T-helper 1 cell treated with Interleukin-12 subunit alpha and Interleukin-12 subunit beta and Interleukin-4 antibody, amounts not matched to agents 30 ng/mL and 1 ng/mL, for 36 hours (primary cell): Measurements from ENCODE around the gene TSG101. TPM values are rescaled to one million over a fixed set of nuclear protein-coding genes. Genes with fewer than 3 reads are reported as not detected.

Source experiments
- intact Hi-C: fragments of 100-400 bp; cut with micrococcal nuclease; formaldehyde crosslinking; loops from one replicate; pipeline ENCODE4 v1.15.1; 2024
- total RNA-seq: library from RNA; stranded (reverse); gene quantifications from 2 replicates; pipeline ENCODE4 v1.2.3, GENCODE V29; 2022

The TSG101 gene, protein sequence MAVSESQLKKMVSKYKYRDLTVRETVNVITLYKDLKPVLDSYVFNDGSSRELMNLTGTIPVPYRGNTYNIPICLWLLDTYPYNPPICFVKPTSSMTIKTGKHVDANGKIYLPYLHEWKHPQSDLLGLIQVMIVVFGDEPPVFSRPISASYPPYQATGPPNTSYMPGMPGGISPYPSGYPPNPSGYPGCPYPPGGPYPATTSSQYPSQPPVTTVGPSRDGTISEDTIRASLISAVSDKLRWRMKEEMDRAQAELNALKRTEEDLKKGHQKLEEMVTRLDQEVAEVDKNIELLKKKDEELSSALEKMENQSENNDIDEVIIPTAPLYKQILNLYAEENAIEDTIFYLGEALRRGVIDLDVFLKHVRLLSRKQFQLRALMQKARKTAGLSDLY
- 42.2 and 42.6 TPM in 2 replicates for total RNA-seq

DNA sequence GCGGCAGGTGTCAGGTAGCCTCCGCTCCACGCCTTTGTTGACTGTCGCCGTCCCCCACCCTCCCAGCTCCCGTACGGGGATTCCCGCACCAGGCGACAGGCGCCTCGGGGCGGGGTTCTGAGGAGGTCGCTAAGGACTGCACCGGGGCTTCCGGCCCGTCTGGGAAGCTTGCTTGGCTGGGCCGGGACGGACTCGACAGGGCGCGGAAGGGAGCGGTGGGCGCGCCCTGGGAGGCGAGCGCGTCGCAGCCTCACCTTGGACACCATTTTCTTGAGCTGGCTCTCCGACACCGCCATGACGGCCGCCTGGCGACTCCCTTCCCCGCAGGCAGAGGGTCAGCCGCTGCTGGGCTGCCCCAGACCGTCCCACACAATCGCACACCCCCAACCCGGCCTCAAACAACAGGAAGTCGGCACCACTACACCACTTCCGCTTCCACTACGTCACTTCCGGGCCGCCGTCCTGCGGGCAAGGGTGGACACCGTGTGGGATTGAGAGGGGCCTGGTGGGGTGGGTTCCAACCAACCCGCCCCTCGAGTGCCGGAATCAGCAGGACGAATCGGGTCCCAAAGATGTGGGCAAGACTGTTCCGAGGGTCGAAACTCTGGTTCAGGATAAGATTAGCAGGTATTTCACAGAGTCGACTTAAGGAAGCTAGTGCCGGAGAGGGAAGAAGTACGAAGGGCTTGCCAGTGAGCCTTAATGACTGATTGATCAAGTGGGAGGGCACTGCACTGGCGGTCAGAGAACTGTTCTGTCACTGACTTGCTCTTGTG lies at the start of gene TSG101:
Gene TSG101, minus strand, starts transcription at position 422 of the 776 bp plus-strand sequence. Its CDS starts 126 bp downstream, at position 296.
- intact Hi-C loops: loop anchor here (1.0 to 5.0 kb wide), 18 partner anchors 14 to 1449 kb away; partner anchors contain the start of genes GTF2H1, HPS5, NUCB2 and PIK3C2A

DNA sequence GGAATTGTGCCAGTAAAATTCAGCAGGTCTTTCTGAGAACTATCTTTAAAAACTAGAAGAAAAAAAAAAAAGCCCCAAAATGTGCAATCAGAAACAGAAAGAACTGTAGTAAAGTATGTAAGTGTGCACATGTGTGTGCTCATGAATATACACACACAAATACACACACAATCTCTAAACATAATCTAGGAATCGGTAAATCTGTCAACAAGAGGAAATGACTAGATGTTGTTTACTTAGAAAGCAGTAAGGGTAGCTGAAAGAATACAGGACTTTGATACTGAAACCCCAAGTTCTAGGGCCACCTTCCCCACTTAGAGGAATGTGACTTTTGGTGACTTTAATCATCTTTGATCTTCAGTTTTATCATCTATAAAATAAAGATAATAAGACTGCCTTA lies 48.6 kb upstream of the TSG101 start:
- intact Hi-C loops: loop anchor here (1.0 kb wide), 2 partner anchors 12 to 41 kb away; no protein-coding TSS in a partner anchor

DNA sequence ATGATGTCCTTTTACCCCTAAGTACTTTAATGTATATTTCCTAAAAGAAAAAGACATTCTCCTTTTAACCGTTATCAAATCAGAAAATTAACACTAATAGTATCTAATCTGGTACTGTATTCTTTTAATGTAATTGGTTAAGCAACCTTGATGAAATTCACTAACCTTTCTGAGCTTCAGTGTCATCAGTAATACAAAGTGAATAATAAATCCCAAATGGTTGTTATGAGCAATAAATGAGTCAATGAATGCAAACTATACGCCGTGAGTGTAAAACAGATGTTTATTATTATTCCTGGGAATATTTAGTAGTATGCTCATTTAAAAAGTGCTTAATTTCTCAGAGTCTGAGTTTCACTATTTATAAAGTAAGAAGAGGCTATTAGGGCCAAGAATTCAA lies 40.3 kb upstream of the TSG101 start:
- intact Hi-C loops: no loop called here

DNA sequence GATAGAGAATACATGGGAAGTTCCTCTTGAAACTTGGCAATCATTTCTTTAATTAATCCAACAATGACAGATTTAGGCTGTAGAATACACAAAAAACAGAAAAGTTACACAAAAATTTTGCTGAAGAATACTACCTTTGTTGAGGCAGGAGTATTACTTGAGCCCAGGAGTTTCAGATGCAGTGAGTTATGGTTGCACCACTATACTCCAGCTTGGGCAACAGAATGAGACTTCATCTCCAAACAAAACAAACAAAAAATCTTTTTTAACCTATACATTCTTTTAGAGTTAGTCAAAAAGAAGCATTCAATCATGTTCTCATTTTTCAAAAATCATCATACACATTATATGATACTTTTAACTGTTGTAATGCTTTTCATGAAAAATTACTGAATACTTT lies 39.7 kb upstream of the TSG101 start:
- intact Hi-C loops: no loop called here

DNA sequence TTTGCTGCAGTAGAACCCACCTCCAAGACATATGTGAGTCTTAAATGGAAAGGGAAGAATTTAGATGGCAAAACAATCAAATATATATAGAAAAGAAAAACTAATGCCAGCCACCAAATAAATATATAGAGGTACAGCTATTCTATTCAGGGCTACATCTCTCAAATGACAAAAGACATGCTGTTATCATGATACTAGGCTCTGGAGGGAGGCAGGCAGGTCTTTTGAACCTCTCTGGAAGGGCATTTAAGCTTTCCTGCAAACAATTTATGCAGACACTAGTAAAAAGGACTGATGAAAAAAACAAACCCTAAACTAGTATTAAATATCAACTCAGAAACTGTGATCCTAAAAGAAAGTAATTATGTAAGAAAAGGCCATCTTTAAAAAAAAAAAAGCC lies 37.4 kb upstream of the TSG101 start:
- intact Hi-C loops: no loop called here

DNA sequence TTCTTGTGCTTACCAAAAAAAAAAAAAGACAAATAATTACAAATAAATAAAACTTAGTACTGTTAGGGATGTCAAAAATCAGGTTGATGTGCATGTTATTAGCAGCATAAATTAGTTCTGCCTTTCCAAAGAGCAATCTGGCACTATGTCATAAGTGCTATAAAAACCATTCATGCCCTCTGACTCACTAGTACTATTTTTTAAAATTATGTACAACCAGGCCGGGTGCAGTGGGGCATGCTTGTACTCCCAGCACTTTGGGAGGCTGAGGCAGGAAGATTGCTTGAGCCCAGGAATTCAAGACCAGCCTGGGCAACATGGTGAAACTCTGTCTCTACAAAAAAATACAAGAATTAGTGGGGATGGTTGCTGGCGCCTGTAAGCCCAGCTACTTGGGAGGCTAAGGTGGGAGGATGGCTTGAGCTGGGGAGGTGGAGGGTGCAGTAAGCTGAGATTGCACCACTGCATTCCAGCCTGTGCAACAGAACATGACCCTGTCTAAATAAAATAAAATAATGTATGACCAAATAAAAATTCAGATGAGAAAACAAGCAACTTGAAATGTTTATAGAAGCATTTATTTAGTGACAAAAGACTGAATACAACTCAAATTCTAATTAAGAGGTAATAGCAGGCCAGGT lies 36.5 kb upstream of the TSG101 start:
- intact Hi-C loops: no loop called here

DNA sequence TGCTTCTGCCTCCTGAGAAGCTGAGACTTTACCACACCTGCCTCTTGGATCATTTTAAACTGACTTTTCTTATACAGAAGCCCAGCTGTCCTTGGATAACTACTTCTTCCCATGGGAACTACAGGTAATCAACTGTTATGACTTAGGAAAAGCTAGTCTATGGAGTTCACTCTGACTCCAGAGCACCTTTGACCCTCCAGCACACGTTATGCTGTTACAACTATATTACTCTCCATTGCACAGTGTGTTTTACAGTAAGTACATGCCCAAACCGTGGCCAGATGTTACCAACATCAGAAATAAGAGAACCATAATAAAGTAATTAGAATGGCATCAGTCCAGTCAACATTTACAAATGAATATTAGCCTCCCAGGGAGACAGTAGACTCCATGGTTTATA lies 21.3 kb upstream of the TSG101 start:
- intact Hi-C loops: no loop called here

DNA sequence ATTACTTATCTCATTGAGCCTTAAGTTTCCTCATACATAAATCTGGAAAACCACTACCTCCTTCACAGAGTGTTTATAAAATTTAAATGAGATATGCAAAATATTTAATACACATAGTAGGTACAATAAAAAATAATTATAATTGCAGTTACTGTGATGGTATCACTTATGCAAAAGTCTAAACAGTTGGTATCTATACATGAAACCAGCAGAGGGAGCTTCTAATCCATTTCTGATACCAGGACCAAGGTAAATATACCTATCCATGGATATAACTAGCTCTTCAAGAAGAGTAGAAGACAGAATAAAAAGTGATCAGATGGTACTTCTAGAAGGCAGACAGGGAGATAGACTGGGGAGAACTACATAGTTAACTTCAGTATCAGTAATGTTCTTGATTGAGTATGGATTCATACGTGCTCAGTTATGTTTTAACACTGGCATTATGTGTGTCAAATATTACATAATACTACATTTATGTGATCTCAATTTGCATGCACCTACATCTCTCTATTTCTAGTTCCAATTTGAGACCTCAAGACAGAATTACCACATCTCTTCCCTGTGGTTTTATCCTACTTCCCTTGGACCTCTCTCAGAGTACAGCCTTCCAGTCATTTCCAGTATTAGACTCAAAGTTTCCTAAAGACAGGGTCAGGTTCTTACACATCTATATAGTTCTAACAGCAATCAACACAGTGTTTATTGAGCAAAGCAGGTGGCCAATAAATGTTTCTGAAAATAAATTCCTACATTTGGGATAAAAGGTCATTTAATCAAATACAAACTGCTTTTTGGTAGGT lies 13.7 kb upstream of the TSG101 start:
- intact Hi-C loops: loop anchor here (1.0 to 2.0 kb wide), 10 partner anchors 13 to 297 kb away; partner anchors contain the start of genes SPTY2D1, TMEM86A and UEVLD

DNA sequence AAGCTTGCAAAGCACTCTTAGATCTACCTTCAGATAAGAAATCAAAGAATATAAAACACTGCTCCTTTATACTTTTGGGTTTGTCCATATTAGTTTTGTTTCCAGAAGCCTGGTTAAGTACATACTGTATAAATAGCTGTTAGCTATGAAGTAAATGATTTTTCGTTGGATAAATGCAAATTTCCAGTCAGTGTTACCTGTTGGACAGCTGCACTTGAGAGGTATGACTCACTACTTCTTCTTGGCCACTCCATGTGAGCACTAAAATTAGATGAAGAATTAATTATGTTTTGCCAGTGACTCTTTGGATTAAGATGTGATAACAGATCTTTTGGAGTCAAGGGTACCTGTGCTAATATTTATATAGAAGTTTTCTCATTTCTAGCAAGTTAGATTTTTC lies 9.5 kb upstream of the TSG101 start:
- intact Hi-C loops: no loop called here

DNA sequence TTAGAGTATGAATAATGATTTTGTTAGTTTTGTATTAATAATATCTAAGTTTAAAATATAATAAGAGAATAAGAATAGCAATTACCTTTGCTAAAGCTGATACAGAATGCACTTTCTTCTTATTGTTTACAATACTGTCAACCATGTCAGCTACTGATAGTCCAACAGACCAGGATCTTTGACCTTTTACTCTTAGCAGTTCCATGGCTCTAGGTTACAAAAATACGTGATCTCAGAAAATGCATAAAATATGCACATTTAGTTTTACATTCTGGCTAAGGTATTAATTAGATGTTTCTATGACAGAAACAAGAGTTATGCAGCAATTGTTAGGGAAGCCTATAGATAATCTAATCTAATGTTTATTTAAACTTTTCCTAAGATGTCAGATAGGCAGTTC lies 7.5 kb upstream of the TSG101 start:
- intact Hi-C loops: no loop called here

DNA sequence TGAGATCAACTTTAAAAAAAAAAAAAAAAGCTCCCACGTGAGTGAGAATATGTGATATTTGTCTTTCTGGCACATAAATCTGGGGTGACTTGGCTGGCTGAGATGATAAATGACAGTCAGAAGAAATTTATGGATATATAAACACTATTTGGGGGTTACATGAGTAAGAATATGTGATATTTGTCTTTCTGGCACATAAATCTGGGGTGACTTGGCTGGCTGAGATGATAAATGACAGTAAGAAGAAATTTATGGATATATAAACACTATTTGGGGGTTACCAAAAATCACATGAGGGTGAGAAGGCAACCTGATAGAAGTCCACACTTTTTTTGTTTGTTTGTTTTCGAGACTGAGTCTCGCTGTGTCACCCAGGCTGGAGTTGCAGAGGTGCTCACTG lies 6.6 kb upstream of the TSG101 start:
- intact Hi-C loops: no loop called here

DNA sequence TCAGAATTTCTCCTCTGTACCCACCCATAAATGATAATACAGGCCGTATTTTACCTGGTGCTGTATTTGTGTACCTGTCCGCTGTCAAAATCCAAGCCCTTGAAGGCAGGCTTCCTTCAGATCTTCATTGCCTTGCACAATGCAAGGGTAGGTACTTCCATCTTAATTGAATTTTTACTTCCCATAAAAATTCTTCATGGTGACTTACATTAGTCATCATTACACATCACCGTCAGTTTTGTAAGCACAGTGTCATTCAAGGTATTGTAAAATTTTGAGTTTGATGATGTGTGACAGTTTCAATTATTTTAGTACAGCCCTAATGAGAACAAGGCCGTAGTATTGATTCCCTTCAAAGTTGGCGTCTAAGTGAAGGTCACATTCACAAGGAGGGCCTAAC lies 770 bp upstream of the TSG101 start:
- intact Hi-C loops: loop anchor here (1.0 to 5.0 kb wide), 10 partner anchors 13 to 1450 kb away; partner anchors contain the start of genes NUCB2, PIK3C2A, RPS13 and SAAL1

DNA sequence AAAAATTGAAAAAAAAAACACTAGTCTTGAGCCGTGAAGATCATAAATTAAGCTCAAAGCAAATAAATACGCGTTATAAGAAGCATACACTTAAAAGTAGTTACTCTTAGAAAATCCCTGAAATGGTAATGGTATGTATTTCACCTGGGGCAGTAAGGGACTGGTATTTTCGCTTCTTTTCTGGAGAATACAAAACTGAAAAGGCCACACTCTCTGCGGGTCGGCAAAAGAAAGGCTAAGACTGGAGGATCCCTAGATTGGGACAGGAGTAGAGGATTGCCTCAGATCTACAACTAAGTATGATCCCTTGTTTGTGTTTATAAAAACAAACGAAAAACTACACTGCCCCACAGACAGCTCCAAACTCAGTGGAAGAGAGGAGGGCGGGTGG lies 617 bp downstream of the TSG101 start:
- intact Hi-C loops: loop anchor here (1.0 to 5.0 kb wide), 14 partner anchors 53 to 1449 kb away; partner anchors contain the start of genes GTF2H1, HPS5, NUCB2 and PIK3C2A

DNA sequence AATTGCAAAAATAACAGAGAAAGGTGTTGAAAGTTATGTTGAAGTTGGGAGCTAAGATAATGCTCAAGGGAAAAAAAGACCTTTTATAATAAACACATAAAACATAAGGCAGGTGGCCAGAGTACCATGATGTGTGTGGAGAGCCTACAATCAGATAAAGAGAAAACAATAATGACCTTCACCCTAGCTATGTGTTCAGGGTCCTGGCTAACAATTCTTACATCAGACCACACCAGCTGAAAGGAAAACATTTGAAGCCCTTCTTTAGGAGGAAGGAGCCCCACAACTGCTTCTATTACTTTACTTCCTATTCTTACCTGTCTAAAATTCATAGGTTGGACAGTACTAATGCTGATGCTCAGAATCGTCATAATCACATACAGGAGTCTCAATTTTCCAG lies 2.5 kb downstream of the TSG101 start:
- intact Hi-C loops: no loop called here

DNA sequence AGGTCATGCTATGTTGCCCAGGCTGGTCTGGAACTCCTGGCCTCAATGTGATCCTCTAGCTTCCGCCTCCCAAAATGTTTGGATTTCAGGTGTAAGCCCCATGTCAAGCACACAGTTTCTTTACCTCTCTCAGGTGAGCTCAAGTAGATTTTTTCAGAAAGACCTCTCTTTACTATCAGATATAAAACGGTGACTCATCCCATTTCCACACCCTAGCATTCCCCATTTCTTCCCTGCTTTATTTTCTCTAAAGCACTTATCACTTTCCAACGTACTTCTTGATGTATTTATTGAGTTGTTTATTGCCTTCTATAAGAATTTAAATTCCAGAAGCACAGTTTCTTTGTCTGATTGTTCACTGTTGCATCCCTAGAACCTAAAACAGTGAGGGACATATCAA lies 3.7 kb downstream of the TSG101 start:
- intact Hi-C loops: no loop called here

DNA sequence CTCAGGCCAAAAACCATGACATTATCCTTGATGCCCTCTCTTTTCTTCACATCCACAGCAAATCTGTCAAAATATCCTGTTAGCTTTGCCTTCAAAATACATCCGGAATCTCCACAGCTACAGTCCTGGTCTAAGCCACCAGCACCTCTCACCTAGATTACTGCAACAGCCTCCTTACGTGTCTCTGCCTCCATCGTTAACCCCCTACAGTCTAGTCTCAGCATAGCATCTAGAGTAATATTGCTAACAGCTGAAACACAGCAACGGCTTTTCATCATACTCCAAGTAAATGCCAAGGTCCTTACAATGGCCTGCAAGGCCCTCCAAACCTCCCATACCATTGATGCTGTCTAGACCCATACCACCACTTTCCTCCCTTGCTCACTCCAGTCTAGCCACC lies 4.4 kb downstream of the TSG101 start:
- intact Hi-C loops: no loop called here

DNA sequence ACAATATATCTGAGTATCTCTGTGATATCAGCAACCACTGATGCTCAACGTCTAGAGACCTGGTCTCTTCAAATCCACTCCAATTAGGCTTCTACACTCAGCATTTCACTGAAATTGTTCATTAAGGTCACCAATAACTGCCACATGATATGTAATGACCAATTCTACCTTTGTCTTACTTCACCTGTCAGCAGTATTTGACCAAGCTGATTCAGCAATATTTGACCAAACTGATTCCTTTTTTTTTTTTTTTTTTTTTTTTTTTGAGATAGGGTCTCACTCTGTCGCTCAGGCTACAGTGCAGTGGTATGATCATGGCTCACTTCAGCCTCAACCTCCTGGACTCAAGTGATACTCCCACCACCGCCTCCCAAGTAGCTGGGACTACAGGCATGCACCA lies 5.6 kb downstream of the TSG101 start:
- intact Hi-C loops: no loop called here

DNA sequence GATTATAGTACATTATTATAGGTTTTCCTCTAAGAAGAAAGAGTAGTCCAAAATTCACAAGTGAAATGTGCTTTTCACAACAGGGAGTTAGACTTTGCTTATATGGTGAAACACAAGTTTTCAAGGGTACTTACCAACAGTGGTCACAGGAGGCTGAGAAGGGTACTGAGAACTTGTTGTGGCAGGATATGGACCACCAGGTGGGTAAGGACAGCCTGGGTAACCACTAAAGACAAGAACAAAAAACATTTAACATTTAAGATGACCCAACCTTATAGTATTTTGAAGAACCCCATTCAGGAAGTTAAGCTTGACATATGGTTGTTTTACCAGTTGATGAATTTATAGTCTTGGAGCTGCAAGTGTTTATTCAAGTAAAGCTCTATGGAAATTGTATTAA lies 24.4 kb downstream of the TSG101 start:
- intact Hi-C loops: no loop called here

DNA sequence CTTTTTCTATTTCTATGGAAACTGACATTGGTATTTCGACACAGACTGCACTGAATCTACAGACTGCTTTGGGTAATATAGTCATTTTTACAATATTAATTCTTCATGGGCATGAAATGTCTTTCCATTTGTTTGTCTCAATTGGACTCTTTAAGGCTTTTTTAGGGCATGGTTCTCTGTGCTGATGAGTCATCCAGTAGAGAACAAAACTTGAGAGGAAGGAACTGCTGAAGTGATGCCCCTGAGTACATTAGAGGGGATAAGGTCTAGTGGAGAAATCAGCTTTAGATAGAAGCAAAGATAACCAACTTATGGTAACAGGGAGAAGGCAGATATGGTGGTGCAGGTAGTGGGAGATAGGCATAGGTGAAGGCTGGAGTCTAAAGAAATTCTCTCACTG lies 25.1 kb downstream of the TSG101 start:
- intact Hi-C loops: no loop called here

DNA sequence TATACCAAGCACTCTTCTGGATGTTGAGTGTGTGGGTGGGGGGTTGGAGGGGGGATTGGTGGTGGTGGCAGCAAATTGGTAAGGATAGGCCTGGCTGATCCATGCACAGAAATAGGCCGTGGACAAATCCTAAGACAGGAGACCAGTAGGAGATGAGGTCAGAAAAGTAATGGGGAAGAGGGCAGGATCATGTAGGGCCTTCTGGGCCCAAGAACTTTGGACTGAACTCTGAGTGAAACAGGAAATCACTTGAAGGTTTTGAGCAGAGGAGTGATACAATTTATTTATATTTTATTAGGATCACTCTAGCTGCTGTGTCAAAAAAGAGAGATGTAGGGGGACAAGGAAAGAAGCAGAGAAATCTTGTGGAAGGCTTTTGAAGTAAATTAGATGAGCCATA lies 28.7 kb downstream of the TSG101 start:
- intact Hi-C loops: no loop called here

DNA sequence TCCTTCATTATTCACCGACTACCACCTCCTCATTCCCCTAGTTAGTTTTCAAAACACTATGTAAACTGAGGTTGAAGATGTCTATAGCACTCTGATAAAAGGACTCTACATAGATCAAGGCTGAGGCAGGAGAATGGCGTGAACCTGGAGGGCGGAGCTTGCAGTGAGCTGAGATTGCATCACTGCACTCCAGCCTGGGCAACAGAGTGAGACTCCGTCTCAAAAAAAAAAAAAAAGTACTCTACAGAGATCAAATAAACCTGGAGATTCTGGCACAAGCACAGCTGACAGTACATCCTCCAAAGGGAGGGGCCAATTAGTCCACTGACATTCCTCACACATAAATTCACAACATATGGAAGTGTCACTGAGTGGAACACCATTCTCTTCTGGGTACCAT lies 31.0 kb downstream of the TSG101 start:
- intact Hi-C loops: no loop called here
